Neuron (in vitro differentiated cells): ENCODE data around the gene ACAP1.
A peak's percentile ranks its signal among the peaks of the same experiment; 100 is the strongest.

Experiments
- H2AFZ ChIP-seq: one replicate; pipeline ENCODE4 v1.6.1; 2013; ENCODE audit warnings: low read depth, mild to moderate bottlenecking, inconsistent platforms, low read length, moderate library complexity
- H3K27me3 ChIP-seq: one replicate; pipeline ENCODE4 v1.6.1; 2013; ENCODE audit warnings: low read length; ENCODE audit not compliant: insufficient read depth
- H3K36me3 ChIP-seq: one replicate; pipeline ENCODE4 v1.6.1; 2013; ENCODE audit warnings: low read length; ENCODE audit not compliant: insufficient read depth
- H3K4me1 ChIP-seq: one replicate; pipeline ENCODE4 v1.6.1; 2013; ENCODE audit warnings: low read length; ENCODE audit not compliant: insufficient read depth
- H3K4me3 ChIP-seq: 2 replicates; pipeline ENCODE4 v1.5.1; 2013; ENCODE audit warnings: mild to moderate bottlenecking, low read length, moderate library complexity
- H3K9me3 ChIP-seq: one replicate; pipeline ENCODE4 v1.6.1; 2013; ENCODE audit warnings: low read length

ACAP1 gene

GRCh38 chr17:7336240-7337175, at the start of gene ACAP1:
TSS of gene ACAP1 (plus strand) at chr17:7336529. CDS start at chr17:7336735, 206 bp downstream.
- Histone ChIP-seq H3K4me3 (no peak within 1 kb of the TSS), H3K4me1 (no peaks in the 10 kb centered on the region), H2AFZ (no peak within 1 kb of the TSS), H3K9me3 (no peaks in the 10 kb centered on the region), H3K36me3 (no peaks in the 10 kb centered on the region), H3K27me3 (no peaks in the 10 kb centered on the region)

DNA sequence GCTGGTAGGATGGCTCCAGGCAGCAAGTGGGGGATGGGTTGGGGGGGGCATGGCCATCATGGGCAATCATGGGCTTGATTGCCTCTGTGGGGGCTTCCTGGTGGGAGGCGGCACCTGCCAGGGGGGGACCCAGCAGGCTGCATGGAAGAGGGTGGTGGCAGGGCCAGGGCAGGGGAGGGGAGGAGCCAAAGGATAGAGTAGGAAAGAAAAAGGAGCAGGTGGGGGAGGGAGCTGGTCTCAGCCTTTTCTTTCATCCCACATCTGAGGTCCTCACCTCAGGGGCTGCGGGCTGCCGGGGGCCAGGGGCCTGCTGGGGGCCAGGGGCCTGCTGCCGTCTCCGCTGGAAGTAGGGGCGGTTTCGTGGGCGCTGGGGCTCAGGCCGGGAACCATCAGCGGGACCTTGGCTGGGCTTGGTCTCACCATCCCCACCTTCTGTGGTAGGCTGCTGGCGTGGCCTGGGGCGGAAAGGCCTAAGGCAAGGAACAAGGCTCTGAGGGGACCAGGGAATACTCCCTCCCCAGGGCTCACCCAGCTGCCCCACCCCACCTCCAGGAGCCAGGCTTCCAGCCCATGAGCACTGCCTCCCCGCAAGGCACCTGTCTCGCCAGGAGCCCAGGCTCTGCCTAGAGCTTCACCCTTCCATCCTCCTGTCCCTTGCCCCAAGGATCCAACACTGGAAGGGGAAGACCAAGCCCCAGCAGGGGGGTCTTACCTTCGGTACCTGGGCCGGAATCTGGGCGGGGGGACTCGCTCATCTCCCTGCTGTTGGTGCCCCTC, 46.9 kb upstream of the ACAP1 start:
- H3K9me3 ChIP-seq = no peaks in the 10 kb centered on the region
- peaks cover 9% of the 10 kb centered on the region for H3K4me1 ChIP-seq

DNA sequence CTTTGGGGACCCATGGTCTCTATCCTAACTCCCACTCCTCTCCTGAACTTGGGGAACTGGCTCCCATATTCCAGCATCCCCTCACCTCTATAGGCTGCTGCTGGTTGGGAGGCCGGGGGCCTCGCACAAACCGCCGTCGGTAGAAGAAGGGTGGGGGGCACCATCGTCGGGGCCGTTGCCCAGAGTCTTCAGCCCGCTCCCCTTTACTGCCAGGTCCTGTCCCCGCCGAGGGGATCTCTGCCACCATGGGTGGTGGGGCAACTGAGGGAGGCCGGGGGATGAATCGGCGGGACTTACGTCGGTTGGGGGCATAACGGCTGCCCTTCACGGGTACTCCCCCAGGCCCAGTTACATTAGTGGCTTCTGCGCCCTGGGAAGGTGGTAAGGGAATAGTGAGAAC, 46.2 kb upstream of the ACAP1 start:
- Histone ChIP-seq H3K27me3 (peaks cover 29% of the 10 kb centered on the region), H3K36me3 (no peaks in the 10 kb centered on the region)

More for the DNA sequence above, 46.9 kb upstream of the ACAP1 start:
- no peak overlapping the region for H2AFZ ChIP-seq
- peaks cover 25% of the 10 kb centered on the region for H3K27me3 ChIP-seq
- H3K4me3 ChIP-seq = no peak overlapping the region
- no peaks in the 10 kb centered on the region for H3K36me3 ChIP-seq

DNA sequence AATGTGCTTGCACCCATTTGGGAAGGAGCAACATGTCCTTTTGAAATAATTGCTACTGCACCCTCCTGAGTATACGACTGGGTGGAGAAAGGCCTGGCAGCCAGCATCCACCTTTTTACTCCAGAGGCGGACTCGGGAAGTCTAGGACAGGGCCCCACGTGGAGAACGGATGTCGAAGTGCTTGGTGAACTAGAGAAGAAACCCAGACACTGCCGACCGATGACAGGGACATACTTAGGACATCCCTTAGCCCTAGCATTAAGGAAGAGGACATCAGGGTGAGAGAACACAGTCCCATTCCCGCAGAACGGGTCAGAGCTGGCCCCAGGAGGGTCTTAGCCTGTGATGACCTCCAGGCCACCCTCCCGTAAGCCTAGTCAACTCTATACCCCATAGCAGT, 45.6 kb upstream of the ACAP1 start:
- H3K4me1 ChIP-seq = peaks cover 12% of the 10 kb centered on the region
- no peaks in the 10 kb centered on the region for H3K36me3 ChIP-seq
- H3K9me3 ChIP-seq = no peaks in the 10 kb centered on the region
- H3K27me3 ChIP-seq = peaks cover 33% of the 10 kb centered on the region
- no peak overlapping the region for H3K4me3 ChIP-seq
- H2AFZ ChIP-seq = no peak overlapping the region

More for the DNA sequence above, 46.2 kb upstream of the ACAP1 start:
- no peak overlapping the region for H2AFZ ChIP-seq
- H3K4me1 ChIP-seq = peaks cover 12% of the 10 kb centered on the region
- no peak overlapping the region for H3K4me3 ChIP-seq
- no peaks in the 10 kb centered on the region for H3K9me3 ChIP-seq

DNA sequence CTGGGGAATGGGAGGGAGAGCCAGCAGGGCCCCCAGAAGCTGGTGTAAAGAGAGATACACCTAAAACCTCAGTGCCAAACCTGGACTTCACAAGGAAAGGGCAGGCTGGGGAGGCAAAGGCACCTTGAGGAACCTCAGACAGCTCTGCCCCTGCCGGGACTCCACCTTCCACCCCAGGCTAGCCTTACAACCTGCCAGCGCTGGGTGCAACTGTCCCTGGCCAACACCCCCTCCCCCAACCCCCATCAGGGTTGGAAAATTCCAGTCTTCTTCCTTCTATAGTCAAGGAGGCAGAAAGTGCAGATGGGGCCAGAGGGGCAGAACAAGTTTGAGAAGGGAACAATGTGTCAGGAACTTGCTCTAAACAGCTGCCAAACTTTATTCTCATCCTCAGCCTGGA, 44.1 kb upstream of the ACAP1 start:
- no peak overlapping the region for H3K4me3 ChIP-seq
- H2AFZ ChIP-seq = no peak overlapping the region
- peaks cover 18% of the 10 kb centered on the region for H3K4me1 ChIP-seq
- H3K9me3 ChIP-seq = no peaks in the 10 kb centered on the region
- H3K27me3 ChIP-seq = peaks cover 41% of the 10 kb centered on the region
- H3K36me3 ChIP-seq = no peaks in the 10 kb centered on the region

- Histone ChIP-seq H3K36me3 (no peaks in the 10 kb centered on the region), H2AFZ (no peak overlapping the region), H3K27me3 (peaks cover 41% of the 10 kb centered on the region)
Observed at GRCh38 chr17:7292729-7293128, 43.6 kb upstream of the ACAP1 start.

GRCh38 chr17:7293159-7293558, 43.2 kb upstream of the ACAP1 start:
- Histone ChIP-seq H3K9me3 (no peaks in the 10 kb centered on the region), H3K36me3 (no peaks in the 10 kb centered on the region), H2AFZ (no peak overlapping the region), H3K27me3 (peaks cover 41% of the 10 kb centered on the region), H3K4me3 (no peak overlapping the region), H3K4me1 (peaks cover 18% of the 10 kb centered on the region)

More at GRCh38 chr17:7292729-7293128, 43.6 kb upstream of the ACAP1 start:
- H3K9me3 ChIP-seq = no peaks in the 10 kb centered on the region
- H3K4me3 ChIP-seq = no peak overlapping the region
- H3K4me1 ChIP-seq = peaks cover 18% of the 10 kb centered on the region

DNA sequence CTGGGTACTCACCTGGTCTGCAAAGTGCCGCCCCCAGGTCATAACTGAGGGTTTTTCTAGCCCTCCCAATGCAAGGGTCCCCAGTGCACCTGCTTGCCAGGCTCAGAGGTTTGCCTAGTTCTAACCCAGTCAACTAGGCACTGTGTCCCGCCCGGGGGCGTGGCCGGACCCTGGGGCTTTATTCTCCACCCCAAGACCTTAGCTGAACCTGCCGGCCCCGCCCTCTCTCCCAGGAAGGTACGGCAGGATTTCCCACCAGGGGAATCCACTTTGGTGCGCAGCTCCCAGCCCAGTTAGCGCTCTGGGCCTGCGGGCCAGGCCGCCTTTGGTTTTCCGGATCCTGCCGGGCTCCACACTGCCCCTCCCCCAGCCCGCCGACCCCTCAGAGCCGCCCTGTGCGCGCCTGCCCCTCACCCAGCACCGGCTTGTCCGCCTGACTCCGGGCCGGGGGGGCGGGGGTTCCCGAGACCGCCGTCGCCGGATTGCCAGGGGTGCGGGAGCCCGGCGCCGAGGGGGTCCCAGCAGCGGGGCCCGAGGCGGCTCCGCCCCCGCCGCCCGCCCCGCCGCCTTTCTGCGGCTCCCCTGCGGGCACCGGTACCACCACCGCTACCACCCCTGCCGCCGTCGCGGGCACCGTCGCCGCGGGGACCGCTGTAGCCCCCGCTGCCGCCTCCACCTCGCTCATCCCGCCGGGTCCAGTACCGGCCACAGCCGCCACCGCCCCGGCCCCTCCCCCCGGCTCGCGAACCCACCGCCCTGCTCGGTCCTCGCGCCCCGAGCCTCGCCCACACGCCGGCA, 42.3 kb upstream of the ACAP1 start:
- Histone ChIP-seq H3K36me3 (no peaks in the 10 kb centered on the region), H3K4me1 (peaks cover 18% of the 10 kb centered on the region), H3K9me3 (no peaks in the 10 kb centered on the region), H2AFZ (peak overlapping the region; percentile 3), H3K27me3 (peaks cover 41% of the 10 kb centered on the region), H3K4me3 (peak overlapping the region; percentile 4)

DNA sequence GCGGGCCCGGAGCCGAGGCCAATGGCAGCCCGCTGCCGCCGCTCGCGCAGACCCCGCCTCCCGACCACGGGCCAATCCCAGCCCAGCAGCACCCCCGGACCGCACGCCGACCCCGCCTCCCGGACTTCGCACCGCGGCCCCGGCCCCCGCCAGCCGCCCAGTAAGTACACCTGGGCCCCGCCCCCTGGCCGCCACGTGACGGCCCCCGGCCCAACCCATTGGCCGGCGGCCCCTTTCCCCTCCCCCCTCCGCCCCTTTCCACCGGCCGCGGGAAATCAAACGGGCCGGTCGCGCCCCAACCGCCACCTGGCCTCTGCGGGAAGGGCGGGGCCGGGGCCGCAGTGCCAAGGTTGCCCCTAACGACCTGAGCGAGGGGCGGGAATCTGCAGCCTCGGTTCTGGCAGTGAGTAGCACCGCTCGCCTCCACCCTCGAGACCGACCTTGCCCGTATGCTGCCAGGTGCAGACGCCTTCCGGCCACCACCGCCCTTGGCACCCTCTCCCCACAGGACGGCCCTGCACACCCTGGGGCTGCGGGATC, 41.6 kb upstream of the ACAP1 start, which contains the start of gene YBX2:
YBX2 (minus strand) TSS at position 26 of the 540 bp plus-strand sequence. CDS start 139 bp downstream, outside the sequence.
- H3K9me3 ChIP-seq = no peaks in the 10 kb centered on the region
- peaks cover 18% of the 10 kb centered on the region for H3K4me1 ChIP-seq
- peaks cover 42% of the 10 kb centered on the region for H3K27me3 ChIP-seq
- peak within 1 kb of the TSS; percentile 3 for H2AFZ ChIP-seq
- no peaks in the 10 kb centered on the region for H3K36me3 ChIP-seq
- peak within 1 kb of the TSS; percentile 30 for H3K4me3 ChIP-seq

DNA sequence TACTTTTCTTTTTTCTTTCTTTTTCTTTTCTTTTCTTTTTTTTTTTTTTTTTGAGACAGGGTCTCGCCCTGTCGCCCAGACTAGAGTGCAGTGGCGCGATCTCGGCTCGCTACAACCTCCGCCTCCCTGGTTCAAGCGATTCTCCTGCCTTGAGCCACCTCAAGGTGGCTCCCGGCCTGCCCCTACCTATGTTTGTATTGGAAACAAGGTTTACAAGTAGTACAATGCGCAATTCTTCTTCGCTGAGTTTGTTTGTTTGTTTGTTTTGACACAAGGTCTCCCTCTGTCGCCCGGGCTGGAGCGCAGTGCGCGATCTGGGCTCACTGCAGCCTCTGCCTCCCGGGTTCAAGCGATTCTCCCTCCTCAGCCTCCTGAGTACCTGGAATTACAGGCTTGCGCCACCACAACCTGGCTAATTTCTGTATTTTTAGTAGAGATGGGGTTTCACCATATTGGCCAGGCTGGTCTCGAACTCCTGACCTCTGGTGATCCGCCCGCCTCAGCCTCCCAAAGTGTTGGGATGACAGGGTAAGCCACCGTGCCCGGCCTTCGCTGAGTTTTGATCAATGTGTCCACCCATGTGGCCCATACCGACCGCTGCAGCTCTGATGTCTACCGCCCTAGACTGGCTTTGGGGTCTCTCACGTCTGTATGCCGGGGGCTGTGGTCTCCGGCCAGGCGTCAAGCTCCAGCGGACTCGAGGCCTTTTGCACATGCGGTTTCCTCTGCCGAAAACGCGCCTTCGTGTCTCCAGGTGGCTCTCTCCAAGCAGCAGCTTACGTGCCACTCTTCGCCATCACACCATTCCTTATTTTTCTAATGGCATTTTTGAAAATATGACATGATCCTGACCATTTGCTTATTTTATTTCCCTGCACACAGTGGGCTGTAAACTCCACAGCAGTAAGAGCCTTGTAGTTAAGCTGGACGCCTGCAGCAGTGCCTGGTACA, 40.8 kb upstream of the ACAP1 start:
- Histone ChIP-seq H3K9me3 (no peaks in the 10 kb centered on the region), H3K27me3 (peaks cover 49% of the 10 kb centered on the region), H3K4me3 (no peak overlapping the region), H3K4me1 (peaks cover 18% of the 10 kb centered on the region), H2AFZ (no peak overlapping the region), H3K36me3 (no peaks in the 10 kb centered on the region)

GRCh38 chr17:7296189-7296861, 40.0 kb upstream of the ACAP1 start:
- peaks cover 50% of the 10 kb centered on the region for H3K27me3 ChIP-seq
- H3K36me3 ChIP-seq = no peaks in the 10 kb centered on the region
- peaks cover 18% of the 10 kb centered on the region for H3K4me1 ChIP-seq
- no peak overlapping the region for H3K4me3 ChIP-seq
- no peaks in the 10 kb centered on the region for H3K9me3 ChIP-seq
- no peak overlapping the region for H2AFZ ChIP-seq
